Astrocyte (in vitro differentiated cells and primary cell): ENCODE data around the gene ZBTB2. TPM values are rescaled to one million over a fixed set of nuclear protein-coding genes. Genes with fewer than 3 reads are reported as not detected.

Experiments used
- DNase-seq: peaks from one replicate; pipeline ENCODE4 v3.0.0-alpha.2; 2010; ENCODE audit warnings: low read depth
- FAIRE-seq: peaks from 2 replicates; lab custom pipeline; 2011; peaks lifted over from hg19 to GRCh38; lab: Jason Lieb, UNC
- H2AFZ ChIP-seq: 2 replicates; pipeline ENCODE4 v1.6.0; 2012; ENCODE audit warnings: low read depth, low read length, inconsistent platforms
- H3K27ac ChIP-seq: 2 replicates; pipeline ENCODE4 v1.5.1; 2011; ENCODE audit warnings: low read depth, low read length, inconsistent platforms
- H3K27me3 ChIP-seq: 2 replicates; pipeline ENCODE4 v1.6.0; 2011; ENCODE audit warnings: low read length, inconsistent platforms; ENCODE audit not compliant: insufficient read depth
- H3K36me3 ChIP-seq: 2 replicates; pipeline ENCODE4 v1.5.1; 2011; ENCODE audit warnings: low read length, inconsistent platforms; ENCODE audit not compliant: insufficient read depth
- H3K4me1 ChIP-seq: 2 replicates; pipeline ENCODE4 v1.5.1; 2011; ENCODE audit warnings: low read length, inconsistent platforms; ENCODE audit not compliant: insufficient read depth
- H3K4me2 ChIP-seq: 2 replicates; pipeline ENCODE4 v1.6.0; 2012; ENCODE audit warnings: low read length, inconsistent platforms
- H3K4me3 ChIP-seq: 2 replicates; pipeline ENCODE4 v1.5.1; 2011; ENCODE audit warnings: low read depth, mild to moderate bottlenecking, low read length, inconsistent platforms; ENCODE audit not compliant: insufficient read depth
- H3K79me2 ChIP-seq: 2 replicates; pipeline ENCODE4 v1.6.0; 2012; ENCODE audit warnings: mild to moderate bottlenecking, low read length, inconsistent platforms; ENCODE audit not compliant: insufficient read depth
- H3K9ac ChIP-seq: 2 replicates; pipeline ENCODE4 v1.6.0; 2012; ENCODE audit warnings: mild to moderate bottlenecking, low read length, inconsistent platforms
- H3K9me3 ChIP-seq: 2 replicates; pipeline ENCODE4 v1.5.1; 2012; ENCODE audit warnings: low read depth, mild to moderate bottlenecking, low read length, inconsistent platforms; ENCODE audit not compliant: insufficient read depth
- H4K20me1 ChIP-seq: 2 replicates; pipeline ENCODE4 v1.6.0; 2012; ENCODE audit warnings: low read length, inconsistent platforms; ENCODE audit not compliant: insufficient read depth
- H3K27ac Mint-ChIP-seq: one replicate; pipeline ENCODE4 v1.8.0; 2021; ENCODE audit warnings: mild to moderate bottlenecking, mixed read lengths; ENCODE audit not compliant: unreplicated experiment
- H3K27me3 Mint-ChIP-seq: one replicate; pipeline ENCODE4 v1.8.0; 2021; ENCODE audit warnings: low read depth, mixed read lengths; ENCODE audit not compliant: unreplicated experiment
- H3K36me3 Mint-ChIP-seq: one replicate; pipeline ENCODE4 v1.8.0; 2021; ENCODE audit warnings: low read depth, mixed read lengths; ENCODE audit not compliant: unreplicated experiment
- H3K4me1 Mint-ChIP-seq: one replicate; pipeline ENCODE4 v1.8.0; 2021; ENCODE audit warnings: low read depth, mixed read lengths; ENCODE audit not compliant: unreplicated experiment
- H3K4me3 Mint-ChIP-seq: one replicate; pipeline ENCODE4 v1.8.0; 2021; ENCODE audit warnings: mild to moderate bottlenecking, moderate library complexity, mixed read lengths; ENCODE audit not compliant: unreplicated experiment
- H3K9me3 Mint-ChIP-seq: one replicate; pipeline ENCODE4 v1.8.0; 2021; ENCODE audit warnings: mild to moderate bottlenecking, mixed read lengths; ENCODE audit not compliant: unreplicated experiment
- CTCF ChIP-seq: IDR thresholded peaks from 2 replicates; pipeline ENCODE4 v1.5.1; 2011; ENCODE audit warnings: low read depth, mild to moderate bottlenecking, inconsistent platforms, low read length, moderate library complexity; ENCODE audit not compliant: insufficient read depth
- EZH2 ChIP-seq: IDR thresholded peaks from 2 replicates; pipeline ENCODE4 v1.6.1; 2012; ENCODE audit warnings: mild to moderate bottlenecking, low read length, inconsistent platforms; ENCODE audit not compliant: insufficient read depth
- total RNA-seq: library from RNA; stranded (reverse); gene quantifications from 2 replicates; pipeline ENCODE4 v1.2.1, GENCODE V29; 2021

The ZBTB2 gene
- total RNA-seq, 1 donor from 2014 or later = 20.8 TPM

GRCh38 chr6:151365233-151365632 is 26.1 kb downstream of the ZBTB2 start:
- DNase-seq = no peak
- Mint-ChIP-seq H3K27ac (no peak overlapping the region), H3K4me1 (no peaks in the 10 kb centered on the region), H3K4me3 (no peak overlapping the region), H3K27me3 (no peaks in the 10 kb centered on the region), H3K9me3 (no peaks in the 10 kb centered on the region), H3K36me3 (peaks cover 16% of the 10 kb centered on the region)
- Histone ChIP-seq H3K9ac (no peak overlapping the region), H3K27ac (no peak overlapping the region), H3K4me1 (no peaks in the 10 kb centered on the region), H3K27me3 (no peaks in the 10 kb centered on the region), H3K9me3 (no peaks in the 10 kb centered on the region), H2AFZ (no peak overlapping the region), H3K36me3 (peaks cover 17% of the 10 kb centered on the region), H3K4me2 (no peak overlapping the region), H4K20me1 (no peaks in the 10 kb centered on the region), H3K4me3 (no peak overlapping the region), H3K79me2 (peaks cover 3% of the 10 kb centered on the region)
- TF ChIP-seq CTCF (no peak), EZH2 (no peak)
- FAIRE-seq = no peak

GRCh38 chr6:151359486-151359885 is 31.9 kb downstream of the ZBTB2 start:
- H3K4me1 ChIP-seq = peaks cover 2% of the 10 kb centered on the region
- H3K27ac Mint-ChIP-seq = no peak overlapping the region
- H3K4me3 ChIP-seq = no peak overlapping the region
- peaks cover 5% of the 10 kb centered on the region for H3K79me2 ChIP-seq
- no peak overlapping the region for H3K4me3 Mint-ChIP-seq
- FAIRE-seq (no peak), DNase-seq (no peak)
- peaks cover 33% of the 10 kb centered on the region for H3K36me3 ChIP-seq
- no peaks in the 10 kb centered on the region for H3K4me1 Mint-ChIP-seq
- no peak overlapping the region for H3K9ac ChIP-seq
- no peak overlapping the region for H3K4me2 ChIP-seq
- no peak overlapping the region for H3K27ac ChIP-seq
- H3K27me3 Mint-ChIP-seq = no peaks in the 10 kb centered on the region
- TF ChIP-seq CTCF (no peak), EZH2 (no peak)
- H3K9me3 Mint-ChIP-seq = peaks cover 2% of the 10 kb centered on the region
- peaks cover 5% of the 10 kb centered on the region for H3K36me3 Mint-ChIP-seq
- H4K20me1 ChIP-seq = no peaks in the 10 kb centered on the region
- no peaks in the 10 kb centered on the region for H3K27me3 ChIP-seq
- H3K9me3 ChIP-seq = no peaks in the 10 kb centered on the region
- no peak overlapping the region for H2AFZ ChIP-seq

- no peak overlapping the region for H3K27ac Mint-ChIP-seq
These were observed 32.9 kb downstream of the ZBTB2 start for GRCh38 chr6:151358475-151358874.

More at GRCh38 chr6:151358475-151358874, 32.9 kb downstream of the ZBTB2 start:
- Histone ChIP-seq H3K4me1 (peaks cover 2% of the 10 kb centered on the region), H3K9me3 (no peaks in the 10 kb centered on the region), H4K20me1 (peaks cover 6% of the 10 kb centered on the region), H3K79me2 (peaks cover 11% of the 10 kb centered on the region), H3K36me3 (peaks cover 41% of the 10 kb centered on the region), H2AFZ (no peak overlapping the region), H3K9ac (no peak overlapping the region), H3K27ac (no peak overlapping the region), H3K27me3 (no peaks in the 10 kb centered on the region), H3K4me3 (no peak overlapping the region), H3K4me2 (no peak overlapping the region)
- FAIRE-seq = no peak
- DNase-seq = no peak
- TF ChIP-seq EZH2 (no peak), CTCF (no peak)
- Mint-ChIP-seq H3K4me1 (no peaks in the 10 kb centered on the region), H3K27me3 (no peaks in the 10 kb centered on the region), H3K9me3 (peaks cover 2% of the 10 kb centered on the region), H3K36me3 (peaks cover 5% of the 10 kb centered on the region), H3K4me3 (no peak overlapping the region)
